ENCODE measurements around the gene DOCK4.

Gene DOCK4

DNA sequence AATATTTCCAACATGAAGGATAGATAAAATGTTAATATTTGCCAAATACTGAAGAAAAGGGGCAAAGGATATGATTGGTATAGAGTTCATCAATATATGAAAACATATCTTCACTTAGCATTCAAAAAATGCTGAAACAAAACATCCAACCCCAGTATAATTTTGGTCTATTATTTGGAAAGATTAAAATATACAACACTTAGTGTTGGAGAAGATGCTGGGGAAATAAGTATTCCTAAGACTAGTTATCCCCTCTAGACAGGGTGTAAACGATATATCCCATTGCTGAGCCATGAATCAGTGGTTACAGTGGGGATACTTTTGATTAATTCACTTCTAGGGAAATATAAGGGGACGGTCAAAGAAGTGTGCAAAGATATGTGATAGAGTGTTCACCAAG lies 456.6 kb downstream of the DOCK4 start:
- no peak for DNase-seq (ENCODE audit: low spot score)
- no peak for TF ChIP-seq CTCF (IDR thresholded peaks at IDR 0.05; ENCODE audit: extremely low read depth, missing control alignments)

DNA sequence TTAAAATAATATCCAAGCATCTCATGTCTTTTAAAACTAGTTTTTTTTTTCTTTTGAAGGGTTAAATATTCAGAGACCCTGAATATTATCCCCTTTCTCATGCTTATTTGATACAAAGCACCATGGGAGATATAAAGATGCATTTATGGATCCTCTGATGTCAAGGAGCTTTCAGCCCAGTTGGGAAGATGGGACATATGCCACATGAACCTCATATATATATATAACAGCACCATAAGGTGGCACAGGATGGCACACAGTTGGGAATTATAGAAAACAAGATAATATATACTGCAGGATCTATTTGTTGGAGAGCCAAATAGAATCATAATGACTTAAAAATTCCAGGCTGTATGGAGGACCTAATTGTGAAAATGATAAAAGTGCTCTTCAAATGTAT lies 458.5 kb downstream of the DOCK4 start:
- DNase-seq (ENCODE audit: low spot score): no peak
- TF ChIP-seq CTCF (IDR thresholded peaks at IDR 0.05; ENCODE audit: extremely low read depth, missing control alignments): no peak

DNA sequence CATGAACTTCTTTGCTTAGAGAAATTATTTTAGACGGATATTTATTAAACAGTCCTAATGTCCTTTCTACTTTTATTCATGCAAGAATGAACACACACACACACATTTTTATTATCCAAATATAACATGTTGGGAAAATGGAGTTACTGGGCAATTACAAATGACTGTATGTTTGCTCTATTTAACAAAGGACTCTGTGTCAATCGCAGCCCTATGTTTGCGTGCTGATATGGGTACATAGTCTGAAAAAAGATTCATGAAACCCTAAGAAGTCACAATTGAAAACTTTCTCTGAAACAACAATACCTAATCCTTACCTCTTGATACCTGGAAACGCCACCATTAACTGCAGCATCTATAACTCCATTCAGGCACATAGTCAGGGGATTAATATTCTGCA lies 459.2 kb downstream of the DOCK4 start:
- no peak for TF ChIP-seq CTCF (IDR thresholded peaks at IDR 0.05; ENCODE audit: extremely low read depth, missing control alignments)
- DNase-seq (ENCODE audit: low spot score): no peak

DNA sequence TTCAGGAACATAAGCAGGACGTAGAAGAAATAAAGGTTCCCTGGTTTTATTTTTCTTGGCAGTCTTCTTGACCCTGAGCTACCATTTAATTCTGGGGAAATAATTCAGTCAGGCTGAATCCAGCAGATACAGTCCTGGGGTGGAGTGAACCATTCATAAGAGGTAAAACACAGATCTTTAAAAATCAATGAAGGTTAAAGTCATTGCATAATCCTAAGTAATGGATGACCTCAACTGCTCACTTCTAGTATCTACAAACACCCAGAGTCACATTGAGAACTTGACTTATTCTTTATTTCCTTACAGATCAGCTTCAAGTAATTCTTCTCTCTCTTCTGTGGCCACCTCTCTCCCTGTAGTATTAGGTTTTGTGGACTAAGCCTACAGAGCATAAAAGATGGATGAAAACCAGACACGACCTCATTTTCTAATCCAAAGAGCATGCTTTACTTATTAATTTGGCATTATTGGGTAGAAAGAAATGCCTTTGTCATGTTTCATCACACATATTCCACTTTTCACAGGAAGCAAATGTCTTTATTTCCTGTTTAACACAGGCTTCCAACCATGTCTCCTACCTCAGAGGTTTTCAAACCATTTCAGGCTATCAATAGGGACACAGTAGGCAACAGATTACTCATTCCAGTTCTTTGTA lies 461.6 kb downstream of the DOCK4 start:
- DNase-seq (ENCODE audit: low spot score): no peak
- no peak for TF ChIP-seq CTCF (IDR thresholded peaks at IDR 0.05; ENCODE audit: extremely low read depth, missing control alignments)

- no peak for DNase-seq (ENCODE audit: low spot score)
Measured at GRCh38 chr7:111743244-111743847, 462.9 kb downstream of the DOCK4 start.

DNA sequence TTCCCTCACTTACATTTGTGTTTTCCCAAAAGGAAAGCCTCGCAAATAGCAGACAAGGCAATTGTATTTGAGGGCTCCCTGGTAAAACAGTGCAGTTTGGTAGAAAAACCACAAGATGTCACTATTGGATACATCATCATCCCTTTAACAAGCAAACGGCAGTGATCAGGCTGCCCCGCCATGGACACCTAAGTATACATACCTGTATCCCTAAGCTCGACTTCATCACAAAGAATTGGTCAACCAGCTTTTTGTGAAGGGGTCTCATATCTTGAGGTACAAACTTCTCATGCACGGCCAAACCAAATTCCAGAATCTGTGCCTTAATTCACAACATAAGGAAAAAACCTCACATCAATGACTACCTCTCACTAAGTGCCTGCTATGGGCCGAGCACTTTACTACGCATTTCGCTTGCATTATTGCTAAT lies 464.4 kb downstream of the DOCK4 start:
- TF ChIP-seq CTCF (IDR thresholded peaks at IDR 0.05; ENCODE audit: extremely low read depth, missing control alignments): peak; percentile 52
- peak; percentile 67 for DNase-seq (ENCODE audit: low spot score)

More at GRCh38 chr7:111743244-111743847, 462.9 kb downstream of the DOCK4 start:
- no peak for TF ChIP-seq CTCF (IDR thresholded peaks at IDR 0.05; ENCODE audit: extremely low read depth, missing control alignments)

DNA sequence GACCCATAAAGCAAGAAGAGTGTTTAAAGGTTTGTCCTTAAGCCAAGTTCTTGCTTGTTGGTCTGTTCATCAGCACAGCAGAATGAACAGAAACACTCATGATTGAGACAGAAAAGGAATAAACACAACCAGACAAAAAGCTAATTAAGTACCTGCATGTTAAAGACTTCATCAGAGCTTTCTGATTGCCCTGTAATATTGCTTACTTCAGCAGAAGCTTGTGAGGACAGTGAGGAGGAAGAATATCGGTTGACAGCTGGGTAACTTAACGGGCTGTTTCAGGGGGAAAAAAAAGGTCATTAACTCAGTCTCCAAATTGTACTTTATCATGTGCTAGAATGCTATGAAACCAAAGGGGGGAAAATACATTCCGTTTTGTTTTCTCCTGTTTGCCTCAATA lies 465.3 kb downstream of the DOCK4 start:
- no peak for DNase-seq (ENCODE audit: low spot score)
- TF ChIP-seq CTCF (IDR thresholded peaks at IDR 0.05; ENCODE audit: extremely low read depth, missing control alignments): no peak
